KMS-11 (cell line): ENCODE results near the gene MAP3K2.

ENCODE experiments used
- H2AFZ ChIP-seq: fragments of 200-600 bp; sonication (generic); 2 replicates; pipeline ENCODE4 v1.6.1; 2016; ENCODE audit warnings: antibody characterized with exemption, mixed run types, low read depth
- H3K27ac ChIP-seq: fragments of 200-600 bp; sonication (generic); 2 replicates; pipeline ENCODE4 v1.6.1; 2016; ENCODE audit warnings: mild to moderate bottlenecking, mixed run types
- H3K27me3 ChIP-seq: fragments of 200-600 bp; sonication (generic); 2 replicates; pipeline ENCODE4 v1.6.1; 2017; ENCODE audit warnings: mild to moderate bottlenecking, low read depth, mixed run types, moderate library complexity; ENCODE audit not compliant: insufficient read depth
- H3K36me3 ChIP-seq: fragments of 200-600 bp; sonication (generic); 2 replicates; pipeline ENCODE4 v1.6.1; 2017; ENCODE audit warnings: mild to moderate bottlenecking, mixed run types; ENCODE audit not compliant: insufficient read depth
- H3K4me1 ChIP-seq: fragments of 200-600 bp; sonication (generic); 2 replicates; pipeline ENCODE4 v1.6.1; 2016; ENCODE audit warnings: mild to moderate bottlenecking, low read depth, mixed run types; ENCODE audit not compliant: poor library complexity, severe bottlenecking
- H3K4me2 ChIP-seq: fragments of 200-600 bp; sonication (generic); 2 replicates; pipeline ENCODE4 v1.7.0; 2016; ENCODE audit warnings: mild to moderate bottlenecking, mixed run types
- H3K4me3 ChIP-seq: fragments of 200-600 bp; sonication (generic); IDR thresholded peaks from 2 replicates; pipeline ENCODE4 v1.6.1; 2017; ENCODE audit warnings: low read depth, low read length, mixed read lengths; ENCODE audit not compliant: insufficient read depth
- H3K79me2 ChIP-seq: fragments of 200-600 bp; sonication (generic); 2 replicates; pipeline ENCODE4 v1.6.1; 2016; ENCODE audit warnings: low read depth, mixed run types; ENCODE audit not compliant: insufficient read depth
- H3K9ac ChIP-seq: fragments of 200-600 bp; sonication (generic); 2 replicates; pipeline ENCODE4 v1.6.1; 2016; ENCODE audit warnings: mild to moderate bottlenecking, mixed run types
- H4K20me1 ChIP-seq: fragments of 200-600 bp; sonication (generic); 2 replicates; pipeline ENCODE4 v1.6.1; 2016; ENCODE audit warnings: mild to moderate bottlenecking, mixed run types; ENCODE audit not compliant: insufficient read depth
- TF ChIP-seq, protein P1 (sequence below): fragments of 200-600 bp; sonication (generic); conservative IDR thresholded peaks from 2 replicates; pipeline ENCODE4 v1.6.1; 2017; ENCODE audit warnings: low read depth, mild to moderate bottlenecking, antibody characterized with exemption, low read length, moderate library complexity, mixed read lengths

Gene MAP3K2

DNA sequence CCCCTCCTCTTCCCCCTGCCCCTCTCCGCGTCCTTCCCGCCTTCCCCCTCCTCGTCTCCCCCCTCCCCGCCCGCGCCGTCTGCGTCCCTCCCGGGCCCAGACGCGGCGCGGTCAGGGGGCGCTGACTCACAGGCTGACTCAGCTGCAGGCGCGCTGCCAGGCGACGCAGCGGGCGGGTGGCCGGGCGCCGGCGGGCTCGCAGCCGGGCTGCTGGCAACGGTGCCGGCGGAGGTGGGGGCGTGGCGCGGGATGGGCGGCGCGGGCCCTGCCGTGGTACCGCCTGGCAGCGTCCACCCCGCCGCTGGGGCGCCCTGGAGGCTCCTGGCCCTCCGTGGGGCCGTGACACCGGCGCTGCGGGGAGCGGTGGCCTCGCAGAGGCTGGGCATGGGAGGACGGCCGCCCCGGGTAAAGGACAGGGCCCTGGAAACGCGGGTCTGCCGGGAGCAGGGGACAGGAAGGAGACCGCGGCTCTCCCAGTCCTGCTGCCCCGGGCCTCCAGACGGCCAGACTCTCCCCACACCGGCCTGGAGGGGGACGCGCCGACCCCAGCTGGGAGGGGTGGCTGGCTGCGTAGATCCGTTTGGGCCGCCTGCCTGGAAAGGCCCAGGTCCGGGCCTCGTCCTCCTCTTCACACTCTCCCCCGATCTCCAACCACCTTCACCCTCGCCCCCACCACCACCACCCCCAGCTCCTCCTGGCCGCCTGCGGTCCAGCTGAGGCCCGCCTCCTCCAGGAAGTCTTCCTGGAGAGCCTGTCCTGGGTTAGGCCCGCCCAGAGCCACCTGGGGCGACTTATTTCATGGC lies 20.4 kb upstream of the MAP3K2 start:
- peaks cover 28% of the 10 kb centered on the region for H3K4me1 ChIP-seq
- H3K27ac ChIP-seq = peak overlapping the region; percentile 49
- TF ChIP-seq, protein P1, sequence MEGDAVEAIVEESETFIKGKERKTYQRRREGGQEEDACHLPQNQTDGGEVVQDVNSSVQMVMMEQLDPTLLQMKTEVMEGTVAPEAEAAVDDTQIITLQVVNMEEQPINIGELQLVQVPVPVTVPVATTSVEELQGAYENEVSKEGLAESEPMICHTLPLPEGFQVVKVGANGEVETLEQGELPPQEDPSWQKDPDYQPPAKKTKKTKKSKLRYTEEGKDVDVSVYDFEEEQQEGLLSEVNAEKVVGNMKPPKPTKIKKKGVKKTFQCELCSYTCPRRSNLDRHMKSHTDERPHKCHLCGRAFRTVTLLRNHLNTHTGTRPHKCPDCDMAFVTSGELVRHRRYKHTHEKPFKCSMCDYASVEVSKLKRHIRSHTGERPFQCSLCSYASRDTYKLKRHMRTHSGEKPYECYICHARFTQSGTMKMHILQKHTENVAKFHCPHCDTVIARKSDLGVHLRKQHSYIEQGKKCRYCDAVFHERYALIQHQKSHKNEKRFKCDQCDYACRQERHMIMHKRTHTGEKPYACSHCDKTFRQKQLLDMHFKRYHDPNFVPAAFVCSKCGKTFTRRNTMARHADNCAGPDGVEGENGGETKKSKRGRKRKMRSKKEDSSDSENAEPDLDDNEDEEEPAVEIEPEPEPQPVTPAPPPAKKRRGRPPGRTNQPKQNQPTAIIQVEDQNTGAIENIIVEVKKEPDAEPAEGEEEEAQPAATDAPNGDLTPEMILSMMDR = no peak
- H3K36me3 ChIP-seq = no peaks in the 10 kb centered on the region
- peak overlapping the region; percentile 60 for H3K9ac ChIP-seq
- no peaks in the 10 kb centered on the region for H3K27me3 ChIP-seq
- no peaks in the 10 kb centered on the region for H3K79me2 ChIP-seq
- H2AFZ ChIP-seq = peak overlapping the region; percentile 58
- H4K20me1 ChIP-seq = no peaks in the 10 kb centered on the region
- H3K4me2 ChIP-seq = peak overlapping the region; percentile 40
- no peak overlapping the region for H3K4me3 ChIP-seq

DNA sequence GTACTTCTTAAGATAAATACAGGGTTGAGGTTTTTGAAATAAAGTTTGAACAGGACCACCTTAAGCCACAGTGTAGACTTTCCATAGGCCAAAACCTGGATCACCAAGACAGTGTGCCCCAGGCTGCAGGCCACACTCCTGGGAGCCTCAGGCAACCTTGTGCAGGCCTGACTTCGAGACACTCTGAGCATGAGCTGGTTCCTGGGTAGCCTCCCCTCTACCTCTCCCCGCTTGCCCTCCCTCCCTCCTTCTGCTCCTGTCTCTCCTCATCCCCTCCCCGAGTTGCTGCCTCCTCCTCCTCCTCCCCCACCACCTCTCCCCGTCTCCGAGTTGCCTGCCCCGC lies 19.9 kb upstream of the MAP3K2 start:
- H2AFZ ChIP-seq = peak overlapping the region; percentile 34
- H3K27ac ChIP-seq = peak overlapping the region; percentile 28; the same call in 1 of the 2 replicates
- no peak overlapping the region for H3K9ac ChIP-seq

DNA sequence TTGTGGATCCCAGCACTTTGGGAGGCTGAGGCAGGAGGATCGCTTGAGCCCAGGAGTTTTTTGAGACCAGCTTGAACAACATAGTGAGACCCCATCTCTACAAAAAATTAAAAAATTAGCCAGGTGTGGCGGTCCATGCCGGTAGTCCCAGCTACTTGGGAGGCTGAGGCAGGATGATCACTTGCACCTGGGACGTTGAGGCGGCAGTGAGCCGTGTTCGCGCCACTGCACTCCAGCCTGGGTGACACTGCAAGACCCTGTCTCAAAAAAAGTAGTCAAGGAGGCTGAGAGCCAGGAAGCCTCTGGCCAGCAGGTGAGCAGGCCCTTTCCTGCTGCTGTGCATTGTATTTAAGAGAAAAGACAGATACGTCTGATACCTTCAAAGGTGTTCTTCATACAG lies 19.3 kb upstream of the MAP3K2 start:
- Histone ChIP-seq H3K4me1 (peaks cover 28% of the 10 kb centered on the region), H3K27me3 (no peaks in the 10 kb centered on the region), H3K4me3 (no peak overlapping the region), H3K79me2 (no peaks in the 10 kb centered on the region), H3K4me2 (peak overlapping the region; percentile 42; the same call in 1 of the 2 replicates), H4K20me1 (no peaks in the 10 kb centered on the region), H3K9ac (no peak overlapping the region), H3K27ac (peak overlapping the region; percentile 28; the same call in 1 of the 2 replicates), H2AFZ (no peak overlapping the region; the same call in 1 of the 2 replicates), H3K36me3 (no peaks in the 10 kb centered on the region)
- TF ChIP-seq, protein P1 = no peak

More for the DNA sequence above, 19.9 kb upstream of the MAP3K2 start:
- Histone ChIP-seq H3K27me3 (no peaks in the 10 kb centered on the region), H3K36me3 (no peaks in the 10 kb centered on the region), H3K4me3 (no peak overlapping the region), H3K4me2 (peak overlapping the region; percentile 42; the same call in 1 of the 2 replicates), H4K20me1 (no peaks in the 10 kb centered on the region), H3K79me2 (no peaks in the 10 kb centered on the region), H3K4me1 (peaks cover 28% of the 10 kb centered on the region)
- TF ChIP-seq, protein P1 = no peak

DNA sequence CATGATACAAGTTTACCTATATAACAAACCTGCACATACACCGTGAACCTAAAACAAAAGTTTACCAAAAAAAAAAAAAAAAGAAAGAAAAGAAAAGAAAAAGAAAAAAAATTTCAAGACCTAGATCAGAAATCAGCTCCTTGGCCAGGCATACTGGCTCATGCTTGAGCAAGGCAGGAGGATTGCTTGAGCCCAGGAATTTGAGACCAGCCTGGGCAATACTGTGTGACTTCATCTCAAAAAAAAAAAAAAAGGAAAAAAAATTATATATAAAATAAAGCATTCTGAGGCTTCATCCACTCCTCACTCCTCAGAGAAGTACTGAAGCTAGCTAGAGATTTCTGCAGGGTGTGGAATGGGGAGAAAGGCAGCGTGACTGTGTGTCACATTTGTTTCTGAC lies 18.7 kb upstream of the MAP3K2 start:
- H4K20me1 ChIP-seq = no peaks in the 10 kb centered on the region
- no peak overlapping the region for H3K4me2 ChIP-seq
- H3K79me2 ChIP-seq = no peaks in the 10 kb centered on the region
- no peaks in the 10 kb centered on the region for H3K36me3 ChIP-seq
- no peak overlapping the region for H3K9ac ChIP-seq
- no peaks in the 10 kb centered on the region for H3K27me3 ChIP-seq
- H2AFZ ChIP-seq = no peak overlapping the region
- peaks cover 25% of the 10 kb centered on the region for H3K4me1 ChIP-seq
- H3K4me3 ChIP-seq = no peak overlapping the region
- no peak overlapping the region for H3K27ac ChIP-seq
- TF ChIP-seq, protein P1 = no peak
